ENCODE results near the gene DZIP1L. TPM values are rescaled to one million over a fixed set of nuclear protein-coding genes. Genes with fewer than 3 reads are reported as not detected.

Gene DZIP1L
- total and polyA plus RNA-seq, 9 of the 15 experiments (the other 6 are each of a cell fraction or from before 2014, with no cell fraction given) = 0.03 to 1.5 (median 0.48) TPM; not detected in 1

GRCh38 chr3:138034918-138035317, 80.5 kb downstream of the DZIP1L start:
- Histone ChIP-seq H3K4me1 (replicated peaks in 1 of 2; ENCODE audit: control insufficient read depth in 2 of 2, insufficient read depth in 2 of 2, low read length in 2 of 2) (no peaks in the 10 kb centered on the region), H3K36me3 (ENCODE audit: control insufficient read depth, insufficient read depth, low read length) (no peaks in the 10 kb centered on the region), H3K4me2 (ENCODE audit: insufficient read depth, low read length) (no peak overlapping the region), H3K4me3 (no peak overlapping the region), H3K27ac (ENCODE audit: extremely low read depth, low read depth, low read length) (no peak overlapping the region), H3K9me1 (ENCODE audit: control insufficient read depth, insufficient read depth, low read length) (no peaks in the 10 kb centered on the region), H2AFZ (ENCODE audit: low read depth, low read length) (no peak overlapping the region), H3K27me3 (ENCODE audit: control insufficient read depth in 2 of 2, insufficient read depth in 2 of 2, low read length in 2 of 2) (no peaks in the 10 kb centered on the region; a peak in 2 of 5 replicates), H3K79me2 (ENCODE audit: control insufficient read depth, insufficient read depth, low read length) (no peaks in the 10 kb centered on the region), H3K9ac (ENCODE audit: insufficient read depth in 1 of 2, low read depth in 2 of 2, low read length in 2 of 2) (no peak overlapping the region), H4K20me1 (replicated peaks; ENCODE audit: control insufficient read depth, insufficient read depth, low read length) (no peaks in the 10 kb centered on the region), H3K9me3 (replicated peaks; ENCODE audit: control insufficient read depth, insufficient read depth, low read depth, low read length) (no peaks in the 10 kb centered on the region)
- ChIA-PET CTCF (ENCODE audit: low intra/inter-chr PET ratio) (no interaction called here), POLR2A (no interaction called here)
- DNase-seq (ENCODE audit: extremely low read depth in 1 of 4, low spot score in 3 of 4) = no peak
- TF ChIP-seq MAFG (tag; conservative IDR thresholded peaks at IDR 0.05) (0 out of 2 replicates have a peak, but pooled peaks have one; percentile 12), RNF2 (IDR thresholded peaks at IDR 0.05) (no peak), SETDB1 (IDR thresholded peaks at IDR 0.05; ENCODE audit: low read length) (no peak), RFX7 (CRISPR knock-in tag; IDR thresholded peaks at IDR 0.05) (no peak)
- BruUV-seq (replicated peaks) = no TSS peak
- intact Hi-C loops (cut with micrococcal nuclease) (no loop called here), in situ Hi-C loops (cut with MboI) (no loop called here)
- ATAC-seq = no peak
- FAIRE-seq = no peak
- 0% methylated on average over 1 of the region's 1 CpG for WGBS (ENCODE audit: insufficient coverage, low coverage, missing lambda C conversion rate)

GRCh38 chr3:138033202-138033691, 82.2 kb downstream of the DZIP1L start:
- Histone ChIP-seq H3K4me2 (ENCODE audit: insufficient read depth, low read length) (no peak overlapping the region), H2AFZ (ENCODE audit: low read depth, low read length) (no peak overlapping the region)
- no peak for FAIRE-seq

More at GRCh38 chr3:138033202-138033691, 82.2 kb downstream of the DZIP1L start:
- H3K79me2 ChIP-seq (ENCODE audit: control insufficient read depth, insufficient read depth, low read length) = no peaks in the 10 kb centered on the region
- ChIA-PET CTCF (ENCODE audit: low intra/inter-chr PET ratio) (no interaction called here), POLR2A (interaction anchor here (0.9 to 1.0 kb wide), 3 partner anchors 14 to 19 kb away, joined by 3 to 4 read pairs (median 3); no protein-coding TSS in a partner anchor)
- BruUV-seq (replicated peaks) = no TSS peak
- H3K9me1 ChIP-seq (ENCODE audit: control insufficient read depth, insufficient read depth, low read length) = no peaks in the 10 kb centered on the region
- in situ Hi-C loops (cut with MboI) (no loop called here), intact Hi-C loops (cut with micrococcal nuclease) (no loop called here)
- H4K20me1 ChIP-seq (replicated peaks; ENCODE audit: control insufficient read depth, insufficient read depth, low read length) = no peaks in the 10 kb centered on the region
- TF ChIP-seq DNMT1 (IDR thresholded peaks at IDR 0.05) (no peak), CHCHD3 (CRISPR knock-in tag; IDR thresholded peaks at IDR 0.05) (no peak), NCOR1 (IDR thresholded peaks at IDR 0.05) (no peak), SMAD4 (CRISPR knock-in tag; conservative IDR thresholded peaks at IDR 0.05) (no peak), CHAMP1 (IDR thresholded peaks at IDR 0.05) (no peak), HMG20A (CRISPR knock-in tag; conservative IDR thresholded peaks at IDR 0.05) (no peak), MTA1 (IDR thresholded peaks at IDR 0.05; ENCODE audit: borderline replicate concordance) (no peak), SUPT5H (IDR thresholded peaks at IDR 0.05) (no peak), ZNF217 (CRISPR knock-in tag; IDR thresholded peaks at IDR 0.05) (no peak), IFI16 (CRISPR knock-in tag; IDR thresholded peaks at IDR 0.05) (no peak), SIN3B (IDR thresholded peaks at IDR 0.05; ENCODE audit: low read depth) (no peak), NCOA1 (IDR thresholded peaks at IDR 0.05; ENCODE audit: low read depth) (no peak)
- no peaks in the 10 kb centered on the region for H3K4me1 ChIP-seq (replicated peaks in 1 of 2; ENCODE audit: control insufficient read depth in 2 of 2, insufficient read depth in 2 of 2, low read length in 2 of 2)
- H3K36me3 ChIP-seq (ENCODE audit: control insufficient read depth, insufficient read depth, low read length) = no peaks in the 10 kb centered on the region
- WGBS (ENCODE audit: insufficient coverage, low coverage, missing lambda C conversion rate) = 0% methylated on average over 2 of the region's 2 CpGs
- DNase-seq (ENCODE audit: extremely low read depth in 1 of 4, low spot score in 3 of 4) = no peak
- no peak for ATAC-seq
- no peak overlapping the region for H3K9ac ChIP-seq (ENCODE audit: insufficient read depth in 1 of 2, low read depth in 2 of 2, low read length in 2 of 2)
- no peaks in the 10 kb centered on the region; a peak in 2 of 5 replicates for H3K27me3 ChIP-seq (ENCODE audit: control insufficient read depth in 2 of 2, insufficient read depth in 2 of 2, low read length in 2 of 2)
- no peak overlapping the region for H3K4me3 ChIP-seq
- H3K27ac ChIP-seq (ENCODE audit: extremely low read depth, low read depth, low read length) = no peak overlapping the region
- H3K9me3 ChIP-seq (replicated peaks; ENCODE audit: control insufficient read depth, insufficient read depth, low read depth, low read length) = no peaks in the 10 kb centered on the region

All from K562 (cell line).